Lung (tissue), 12 donors: ENCODE results near the gene MSMP. TPM values are rescaled to one million over a fixed set of nuclear protein-coding genes. Genes with fewer than 3 reads are reported as not detected.

Source experiments
- ATAC-seq: fragments of 200-7000 bp; cut with Tn5 transposase; one replicate; pipeline ENCODE4 v1.9.1; 2020; ENCODE audit warnings: moderate number of reproducible peaks; ENCODE audit not compliant: insufficient read depth, low FRiP score
- DNase-seq, 3 donors: peaks; one replicate each; pipeline ENCODE4 v3.0.0-alpha.2; 2013 to 2017
- H3K27ac ChIP-seq, 2 donors: one replicate each; pipeline ENCODE4 v1.5.1; 2013; ENCODE audit warnings: mild to moderate bottlenecking in 2 of 2, moderate library complexity in 2 of 2, control low read depth in 1 of 2, inconsistent platforms in 1 of 2, low read depth in 1 of 2, low read length in 1 of 2
- H3K27me3 ChIP-seq, 3 donors: one replicate each; pipeline ENCODE4 v1.5.1; 2013; ENCODE audit warnings: low read length in 2 of 3; ENCODE audit not compliant: control insufficient read depth in 3 of 3, insufficient read depth in 3 of 3
- H3K36me3 ChIP-seq, 4 donors: one replicate each; pipeline ENCODE4 v1.5.1; 2013; ENCODE audit warnings: low read length in 4 of 4, mild to moderate bottlenecking in 1 of 4, moderate library complexity in 1 of 4; ENCODE audit not compliant: control insufficient read depth in 4 of 4, insufficient read depth in 4 of 4
- H3K4me1 ChIP-seq, 5 donors: one replicate each; pipeline ENCODE4 v1.5.1; 2013; ENCODE audit warnings: low read length in 5 of 5, mild to moderate bottlenecking in 2 of 5, moderate library complexity in 1 of 5; ENCODE audit not compliant: control insufficient read depth in 5 of 5, insufficient read depth in 5 of 5
- H3K4me3 ChIP-seq: one replicate; pipeline ENCODE4 v1.5.1; 2013; ENCODE audit warnings: mild to moderate bottlenecking, control low read depth, moderate library complexity
- H3K9ac ChIP-seq, 2 donors: one replicate each; pipeline ENCODE4 v1.5.1; 2013; ENCODE audit warnings: low read length in 2 of 2, control low read depth in 1 of 2; ENCODE audit not compliant: insufficient read depth in 1 of 2
- H3K9me3 ChIP-seq, 4 donors: one replicate each; pipeline ENCODE4 v1.5.1; 2013; ENCODE audit warnings: low read length in 3 of 4, mild to moderate bottlenecking in 1 of 4, moderate library complexity in 1 of 4; ENCODE audit not compliant: control insufficient read depth in 4 of 4, insufficient read depth in 3 of 4
- CTCF ChIP-seq: IDR thresholded peaks from 2 replicates; pipeline ENCODE4 v1.5.1; 2012; ENCODE audit warnings: mild to moderate bottlenecking; ENCODE audit errors: control extremely low read depth, extremely low read depth
- WGBS, 2 donors: extraction: QIAGEN DNeasy Blood & Tissue Kit; methylation state at CpG; one replicate each; pipeline ENCODE4 v1.1.7; 2013; 5-methylcytosine and 5-hydroxymethylcytosine counted together
- polyA plus RNA-seq, 2 donors: library from polyadenylated mRNA; stranded (reverse); fragments of 200-250 nt; gene quantifications; one replicate each; pipeline ENCODE4 v1.2.1, GENCODE V29; 2013
- total RNA-seq, 2 donors: library from RNA; depleted of rRNA in 1 of 2; stranded (reverse); fragments of >200 nt in 1 of 2; gene quantifications; one replicate each; pipeline ENCODE4 v1.2.1, GENCODE V29; 2014 to 2021
- donor health status: control.
- donor health status: control.
- donor health status: Bipolar disorder and iron deficiency.
- donor health status: healthy.
- donor health status: DM: yes; HTN: yes; CAD: no.

Gene MSMP
- total and polyA plus RNA-seq, 4 donors = 0.62 to 1.6 (median 1.2) TPM; not detected in 1

- peak; percentile 0 for ATAC-seq
- 2 to 3% methylated on average over 14 of the region's 14 CpGs for WGBS, 2 donors
- Histone ChIP-seq H3K4me3 (peak overlapping the region; percentile 80), H3K9me3 (no peaks in the 10 kb centered on the region), H3K9ac (peak overlapping the region; percentile 96 to 97), H3K36me3 (peaks cover 12 to 24% (median 19%) of the 10 kb centered on the region in 4 donors), H3K27me3 (no peaks in the 10 kb centered on the region), H3K27ac (peak overlapping the region; percentile 95 to 98), H3K4me1 (peaks cover 12 to 51% (median 17%) of the 10 kb centered on the region in 5 donors)
- TF ChIP-seq CTCF = no peak
- peak; percentile 40 to 54 (median 40) for DNase-seq
Observed at GRCh38 chr9:35732800-35733541, 21.1 kb downstream of the MSMP start.

GRCh38 chr9:35732185-35732799 lies 21.8 kb downstream of the MSMP start, which contains the start of the genes CREB3 and TLN1:
CREB3 (plus strand) TSS chr9:35732666; CDS start chr9:35732773, 107 bp downstream.
TLN1 (minus strand) TSS chr9:35732195; CDS start chr9:35725694, 6,501 bp downstream.
- TF ChIP-seq CTCF = no peak
- Histone ChIP-seq H3K9ac (peak within 1 kb of the TSS; percentile 96 to 97), H3K9me3 (no peaks in the 10 kb centered on the region), H3K4me3 (peak within 1 kb of the TSS; percentile 80), H3K27me3 (no peaks in the 10 kb centered on the region), H3K36me3 (peaks cover 12 to 18% (median 15%) of the 10 kb centered on the region in 4 donors), H3K4me1 (peaks cover 14 to 58% (median 23%) of the 10 kb centered on the region in 5 donors), H3K27ac (peak within 1 kb of the TSS; percentile 95 to 98)
- DNase-seq (peak; percentile 99), ATAC-seq (peak; percentile 90)
- 0% methylated on average over 48 to 49 of the region's 49 CpGs for WGBS, 2 donors

GRCh38 chr9:35731415-35732184 lies 22.5 kb downstream of the MSMP start:
- DNase-seq = peak; percentile 54 to 68 (median 66)
- ATAC-seq = no peak
- Histone ChIP-seq H3K27ac (peak overlapping the region; percentile 95 to 98), H3K27me3 (no peaks in the 10 kb centered on the region), H3K4me3 (peak overlapping the region; percentile 74), H3K9me3 (no peaks in the 10 kb centered on the region), H3K36me3 (peaks cover 9 to 12% (median 11%) of the 10 kb centered on the region in 4 donors), H3K4me1 (peaks cover 14 to 65% (median 26%) of the 10 kb centered on the region in 5 donors), H3K9ac (peak overlapping the region; percentile 64 to 88)
- TF ChIP-seq CTCF = no peak
- WGBS, 2 donors = 1% methylated on average over 31 to 47 of the region's 47 CpGs
